ENCODE measurements around the gene TRPV4.
A peak's percentile ranks its signal among the peaks of the same experiment; 100 is the strongest.

Gene TRPV4

GRCh38 chr12:109817627-109818231, 15.5 kb downstream of the TRPV4 start:
- TF ChIP-seq, protein P1, sequence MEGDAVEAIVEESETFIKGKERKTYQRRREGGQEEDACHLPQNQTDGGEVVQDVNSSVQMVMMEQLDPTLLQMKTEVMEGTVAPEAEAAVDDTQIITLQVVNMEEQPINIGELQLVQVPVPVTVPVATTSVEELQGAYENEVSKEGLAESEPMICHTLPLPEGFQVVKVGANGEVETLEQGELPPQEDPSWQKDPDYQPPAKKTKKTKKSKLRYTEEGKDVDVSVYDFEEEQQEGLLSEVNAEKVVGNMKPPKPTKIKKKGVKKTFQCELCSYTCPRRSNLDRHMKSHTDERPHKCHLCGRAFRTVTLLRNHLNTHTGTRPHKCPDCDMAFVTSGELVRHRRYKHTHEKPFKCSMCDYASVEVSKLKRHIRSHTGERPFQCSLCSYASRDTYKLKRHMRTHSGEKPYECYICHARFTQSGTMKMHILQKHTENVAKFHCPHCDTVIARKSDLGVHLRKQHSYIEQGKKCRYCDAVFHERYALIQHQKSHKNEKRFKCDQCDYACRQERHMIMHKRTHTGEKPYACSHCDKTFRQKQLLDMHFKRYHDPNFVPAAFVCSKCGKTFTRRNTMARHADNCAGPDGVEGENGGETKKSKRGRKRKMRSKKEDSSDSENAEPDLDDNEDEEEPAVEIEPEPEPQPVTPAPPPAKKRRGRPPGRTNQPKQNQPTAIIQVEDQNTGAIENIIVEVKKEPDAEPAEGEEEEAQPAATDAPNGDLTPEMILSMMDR (IDR thresholded peaks at IDR 0.05; ENCODE audit: low read depth, low read length), result no peak
- no peak for TF ChIP-seq MYC (IDR thresholded peaks at IDR 0.05; ENCODE audit: low read depth, low read length)
- no peak for TF ChIP-seq POLR2A (IDR thresholded peaks at IDR 0.05; ENCODE audit: extremely low read depth, insufficient read length)
- no peak for TF ChIP-seq MAX (IDR thresholded peaks at IDR 0.05; ENCODE audit: low read depth, low read length)
- DNase-seq (ENCODE audit: low read depth), result peak; percentile 47
- no peak overlapping the region for H3K4me3 ChIP-seq (ENCODE audit: low read depth, low read length)

DNA sequence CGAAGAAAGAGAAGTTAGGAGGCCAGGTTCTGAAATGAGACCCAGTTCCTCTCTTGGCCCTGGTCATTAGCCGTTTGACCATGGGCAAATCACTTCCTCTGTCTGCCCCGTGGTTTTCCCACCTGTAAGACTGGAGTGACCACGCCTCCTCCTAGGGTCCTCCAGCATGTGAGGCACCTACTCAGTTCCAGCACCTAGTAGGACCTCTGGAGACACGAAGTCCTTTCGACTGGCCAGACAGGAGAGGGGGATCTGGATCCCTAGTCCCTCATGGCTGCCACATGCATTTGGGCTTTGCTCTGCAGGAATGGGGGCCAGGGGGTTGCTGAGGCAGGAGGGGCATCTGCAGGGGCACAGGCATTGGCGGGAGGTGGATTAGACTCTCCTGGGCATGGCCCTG, 16.3 kb downstream of the TRPV4 start:
- TF ChIP-seq, protein P1 (IDR thresholded peaks at IDR 0.05; ENCODE audit: low read depth, low read length), result no peak
- TF ChIP-seq MYC (IDR thresholded peaks at IDR 0.05; ENCODE audit: low read depth, low read length) (no peak), MAX (IDR thresholded peaks at IDR 0.05; ENCODE audit: low read depth, low read length) (no peak), POLR2A (IDR thresholded peaks at IDR 0.05; ENCODE audit: extremely low read depth, insufficient read length) (no peak)
- no peak for DNase-seq (ENCODE audit: low read depth)
- no peak overlapping the region for H3K4me3 ChIP-seq (ENCODE audit: low read depth, low read length)

DNA sequence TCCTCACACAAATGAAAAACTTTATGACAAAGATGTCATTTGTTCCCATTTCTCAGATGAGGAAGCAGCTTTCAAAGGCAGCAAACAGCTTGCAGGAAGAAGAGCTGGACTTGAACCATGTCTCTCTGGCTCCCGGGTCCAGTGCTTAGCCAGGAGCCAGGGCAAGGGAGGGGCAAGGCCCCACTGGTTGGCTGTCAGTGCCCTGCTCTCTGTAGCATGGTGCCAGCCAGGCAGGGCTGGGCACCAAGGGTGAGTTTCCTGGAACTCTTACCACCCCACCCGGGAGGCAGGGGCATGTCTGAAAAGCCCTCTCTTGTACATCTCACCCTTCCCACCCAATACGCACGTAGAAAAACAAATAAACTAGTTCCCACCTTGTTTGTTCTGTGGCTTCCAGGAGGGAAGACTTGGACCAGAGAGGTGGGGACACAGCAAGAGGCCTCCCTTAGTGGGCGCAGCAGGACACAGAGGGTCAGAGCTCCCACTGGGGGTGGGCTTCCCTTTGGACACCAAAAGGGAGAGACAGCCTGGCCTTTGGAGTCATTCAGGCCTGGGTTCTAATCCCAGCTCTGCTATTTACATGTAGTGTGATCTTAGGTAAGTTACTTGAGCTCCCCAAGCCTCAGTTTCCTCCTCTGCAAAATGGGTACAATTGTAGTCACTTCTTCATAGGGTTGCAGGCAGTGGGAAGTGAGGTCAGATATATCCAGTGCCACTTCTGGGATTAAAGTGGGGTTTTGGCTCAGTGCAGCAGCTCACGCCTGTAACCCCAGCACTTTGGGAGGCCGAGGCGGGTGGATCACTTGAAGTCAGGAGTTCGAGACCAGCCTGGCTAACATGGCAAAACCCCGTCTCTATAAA, 17.2 kb downstream of the TRPV4 start:
- DNase-seq (ENCODE audit: low read depth), result no peak
- H3K4me3 ChIP-seq (ENCODE audit: low read depth, low read length), result no peak overlapping the region
- TF ChIP-seq MYC (IDR thresholded peaks at IDR 0.05; ENCODE audit: low read depth, low read length), result no peak
- TF ChIP-seq, protein P1 (IDR thresholded peaks at IDR 0.05; ENCODE audit: low read depth, low read length), result no peak
- no peak for TF ChIP-seq MAX (IDR thresholded peaks at IDR 0.05; ENCODE audit: low read depth, low read length)
- TF ChIP-seq POLR2A (IDR thresholded peaks at IDR 0.05; ENCODE audit: extremely low read depth, insufficient read length), result no peak

GRCh38 chr12:109815225-109815624, 18.0 kb downstream of the TRPV4 start:
- TF ChIP-seq, protein P1 (IDR thresholded peaks at IDR 0.05; ENCODE audit: low read depth, low read length), result no peak
- TF ChIP-seq POLR2A (IDR thresholded peaks at IDR 0.05; ENCODE audit: extremely low read depth, insufficient read length) (no peak), MYC (IDR thresholded peaks at IDR 0.05; ENCODE audit: low read depth, low read length) (no peak), MAX (IDR thresholded peaks at IDR 0.05; ENCODE audit: low read depth, low read length) (no peak; the same call in 1 of the 2 replicates)
- H3K4me3 ChIP-seq (ENCODE audit: low read depth, low read length), result no peak overlapping the region
- DNase-seq (ENCODE audit: low read depth), result no peak

- no peak for DNase-seq (ENCODE audit: low read depth)
- no peak overlapping the region for H3K4me3 ChIP-seq (ENCODE audit: low read depth, low read length)
- TF ChIP-seq POLR2A (IDR thresholded peaks at IDR 0.05; ENCODE audit: extremely low read depth, insufficient read length), result no peak
These were observed 18.5 kb downstream of the TRPV4 start for GRCh38 chr12:109814600-109815150.

DNA sequence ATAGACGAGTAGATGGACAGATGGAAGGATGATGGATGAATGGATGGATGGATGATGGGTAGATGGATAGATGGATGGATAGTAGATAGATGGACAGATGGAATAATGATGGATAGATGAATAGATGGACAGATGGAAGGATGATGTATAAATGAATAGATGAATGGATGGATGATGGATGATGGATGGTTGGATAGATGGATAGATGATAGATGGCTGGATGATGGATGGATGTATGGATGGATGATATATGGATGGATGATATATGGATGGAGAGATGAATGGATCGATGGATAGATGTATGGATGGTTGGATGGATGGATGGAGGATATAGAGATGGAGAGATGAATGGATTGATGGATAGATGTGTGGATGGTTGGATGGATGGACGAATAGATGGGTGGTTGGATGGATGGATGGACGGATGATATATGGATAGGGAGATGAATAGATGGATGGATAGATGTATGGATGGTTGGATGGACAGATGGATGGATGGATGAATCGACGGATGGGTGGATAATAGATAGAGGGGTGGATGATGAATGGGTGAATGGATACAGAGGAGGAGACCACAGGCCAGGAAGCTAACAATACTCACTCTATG, 19.3 kb downstream of the TRPV4 start:
- TF ChIP-seq, protein P1 (IDR thresholded peaks at IDR 0.05; ENCODE audit: low read depth, low read length), result no peak
- no peak for TF ChIP-seq POLR2A (IDR thresholded peaks at IDR 0.05; ENCODE audit: extremely low read depth, insufficient read length)
- TF ChIP-seq MYC (IDR thresholded peaks at IDR 0.05; ENCODE audit: low read depth, low read length), result no peak
- TF ChIP-seq MAX (IDR thresholded peaks at IDR 0.05; ENCODE audit: low read depth, low read length), result no peak
- H3K4me3 ChIP-seq (ENCODE audit: low read depth, low read length), result no peak overlapping the region
- no peak for DNase-seq (ENCODE audit: low read depth)

All from NB4 (cell line).